HK-2 (cell line): ENCODE measurements around the gene ESRRA.
A peak's percentile ranks its signal among the peaks of the same experiment; 100 is the strongest.

Experiments used
- DNase-seq: peaks from one replicate; pipeline ENCODE4 v3.0.0-alpha.2; 2018; ENCODE audit not compliant: unreplicated experiment

ESRRA gene

DNA sequence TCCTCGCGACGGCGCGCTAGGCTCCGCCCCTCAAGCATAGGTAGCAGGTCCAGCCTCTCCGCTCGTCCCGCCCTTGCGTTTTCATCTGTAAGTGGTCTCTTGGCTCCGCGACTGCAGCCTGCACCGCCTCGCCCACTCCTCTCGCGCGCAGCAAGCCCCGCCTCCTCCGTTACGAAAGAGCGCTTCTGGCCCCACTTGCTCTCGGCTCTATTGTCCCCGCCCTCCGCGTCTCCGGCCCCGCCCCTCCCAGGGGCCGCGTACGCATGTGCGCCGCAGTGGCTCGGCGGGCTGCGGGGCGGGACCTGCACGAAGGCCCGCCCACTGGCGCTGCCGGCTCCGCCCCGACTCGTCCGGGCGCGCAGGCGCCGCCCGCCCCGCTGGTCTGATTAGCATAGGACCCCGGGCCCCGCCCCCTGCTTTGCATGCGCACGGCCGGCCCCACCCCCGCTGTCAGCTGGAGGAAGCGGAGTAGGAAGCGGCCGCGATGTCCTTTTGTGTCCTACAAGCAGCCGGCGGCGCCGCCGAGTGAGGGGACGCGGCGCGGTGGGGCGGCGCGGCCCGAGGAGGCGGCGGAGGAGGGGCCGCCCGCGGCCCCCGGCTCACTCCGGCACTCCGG lies at the start of gene ESRRA:
Gene ESRRA, plus strand, starts transcription at position 450 of the 616 bp plus-strand sequence. CDS start 1,656 bp downstream, outside the sequence.
- DNase-seq, result peak; percentile 97

DNA sequence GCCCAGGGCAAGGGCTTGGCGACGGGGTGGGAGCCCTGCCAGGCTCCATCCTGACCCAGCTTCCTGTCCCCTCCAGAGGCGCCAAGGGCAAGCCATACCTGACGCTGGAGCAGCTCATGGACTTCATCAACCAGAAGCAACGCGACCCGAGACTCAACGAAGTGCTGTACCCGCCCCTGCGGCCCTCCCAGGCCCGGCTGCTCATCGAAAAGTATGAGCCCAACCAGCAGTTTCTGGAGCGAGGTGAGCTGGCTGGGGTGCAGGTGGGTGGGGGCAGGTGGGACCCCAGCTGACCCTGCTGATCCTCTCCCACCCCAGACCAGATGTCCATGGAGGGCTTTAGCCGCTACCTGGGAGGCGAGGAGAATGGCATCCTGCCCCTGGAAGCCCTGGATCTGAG lies 49.0 kb upstream of the ESRRA start:
- no peak for DNase-seq

DNA sequence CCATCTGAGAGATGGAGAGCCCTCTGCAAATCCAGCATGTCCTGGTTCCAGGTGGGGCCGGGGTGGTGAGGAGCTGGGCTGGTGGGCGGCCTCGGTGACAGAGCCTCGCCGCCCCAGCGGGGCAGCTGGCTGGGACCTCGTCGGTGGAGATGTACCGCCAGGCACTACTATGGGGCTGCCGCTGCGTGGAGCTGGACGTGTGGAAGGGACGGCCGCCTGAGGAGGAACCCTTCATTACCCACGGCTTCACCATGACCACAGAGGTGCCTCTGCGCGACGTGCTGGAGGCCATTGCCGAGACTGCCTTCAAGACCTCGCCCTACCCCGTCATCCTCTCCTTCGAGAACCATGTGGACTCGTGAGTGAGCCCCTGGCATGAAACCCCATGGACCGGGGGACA lies 47.0 kb upstream of the ESRRA start:
- no peak for DNase-seq

DNA sequence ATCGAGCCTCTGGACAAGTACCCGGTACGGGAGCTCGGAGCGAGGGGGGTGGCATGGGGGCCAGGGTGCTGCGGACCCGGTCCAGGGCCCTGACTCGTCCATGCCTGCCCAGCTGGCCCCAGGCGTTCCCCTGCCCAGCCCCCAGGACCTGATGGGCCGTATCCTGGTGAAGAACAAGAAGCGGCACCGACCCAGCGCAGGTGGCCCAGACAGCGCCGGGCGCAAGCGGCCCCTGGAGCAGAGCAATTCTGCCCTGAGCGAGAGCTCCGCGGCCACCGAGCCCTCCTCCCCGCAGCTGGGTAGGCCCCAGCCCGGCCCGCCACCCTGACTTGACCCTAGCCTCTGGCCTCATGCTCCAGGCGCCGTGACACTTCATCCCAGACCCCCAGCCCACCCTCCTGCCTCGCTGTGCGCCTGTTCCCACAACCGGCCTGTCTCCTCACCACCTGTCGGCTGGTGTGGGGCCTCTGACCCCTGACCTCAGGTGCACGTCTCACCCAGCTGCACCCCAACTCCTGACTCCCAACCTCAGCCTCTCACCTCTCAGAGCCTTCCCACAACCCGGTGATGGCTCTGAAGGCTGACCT lies 46.3 kb upstream of the ESRRA start:
- no peak for DNase-seq

DNA sequence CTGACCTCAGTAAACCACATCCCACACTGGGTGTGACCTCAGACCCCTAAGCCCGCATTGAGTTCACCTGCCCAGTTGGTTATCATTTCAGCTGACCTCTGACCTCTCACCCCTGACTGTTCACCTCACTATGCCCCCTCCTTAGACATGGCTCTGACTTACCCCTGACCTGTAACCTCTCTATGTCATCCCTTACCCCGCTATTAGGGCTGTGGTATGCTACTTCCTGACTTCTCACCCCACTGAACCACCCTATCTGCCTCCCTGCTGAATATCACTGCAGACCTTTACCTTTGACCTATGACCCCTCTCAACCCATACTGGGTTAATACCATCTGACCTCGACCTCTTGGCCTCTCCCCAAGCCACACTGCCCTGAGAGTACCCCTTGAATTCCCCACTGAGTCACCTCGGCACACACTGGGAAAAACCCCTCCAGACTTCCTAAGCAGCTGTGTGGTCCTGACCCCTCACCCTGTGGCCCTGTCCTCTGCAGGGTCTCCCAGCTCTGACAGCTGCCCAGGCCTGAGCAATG lies 45.7 kb upstream of the ESRRA start:
- DNase-seq, result no peak

DNA sequence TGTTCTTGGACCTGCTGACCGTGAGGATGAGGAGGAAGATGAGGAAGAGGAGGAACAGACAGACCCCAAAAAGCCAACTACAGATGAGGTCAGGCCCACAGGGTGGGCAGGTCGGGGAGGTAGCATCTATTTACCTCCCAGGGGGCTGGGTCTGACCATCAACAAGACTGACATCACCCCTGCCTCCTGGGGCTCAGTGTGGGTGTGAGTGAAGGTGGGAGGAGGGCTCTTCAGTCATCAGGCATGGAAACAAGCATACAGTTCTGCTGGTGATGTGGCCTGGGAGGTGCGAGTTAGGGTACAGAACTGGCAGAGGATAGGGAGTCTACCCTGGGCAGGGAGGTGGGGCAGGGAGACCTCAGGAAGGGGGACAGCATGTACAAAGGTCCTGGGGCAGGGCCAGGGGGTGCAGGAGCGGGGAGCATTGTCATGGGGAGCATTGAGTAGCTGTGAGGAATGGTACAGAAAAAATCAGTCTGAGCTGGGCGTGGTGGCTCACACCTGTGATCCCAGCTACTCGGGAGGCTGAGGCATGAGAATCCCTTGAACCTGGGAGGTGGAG lies 45.1 kb upstream of the ESRRA start:
- DNase-seq, result no peak

DNA sequence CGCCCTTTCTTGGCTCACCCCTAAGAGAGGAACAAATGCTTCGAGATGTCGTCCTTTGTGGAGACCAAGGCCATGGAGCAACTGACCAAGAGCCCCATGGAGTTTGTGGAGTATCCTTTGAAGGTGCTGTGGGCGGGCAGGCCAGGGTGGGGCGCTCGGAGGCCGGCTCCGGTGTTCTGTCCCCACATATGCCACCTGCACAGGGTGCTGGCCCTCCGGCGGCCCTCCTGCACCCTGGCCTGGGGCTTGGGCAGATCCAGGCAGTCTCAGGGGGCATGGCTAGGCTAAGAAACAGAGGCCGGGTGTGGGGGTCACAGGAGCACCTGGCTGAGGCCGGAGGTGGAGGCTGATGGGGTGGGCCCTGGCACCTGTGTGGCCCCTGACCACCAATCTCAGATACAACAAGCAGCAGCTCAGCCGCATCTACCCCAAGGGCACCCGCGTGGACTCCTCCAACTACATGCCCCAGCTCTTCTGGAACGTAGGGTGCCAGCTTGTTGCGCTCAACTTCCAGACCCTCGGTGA lies 43.7 kb upstream of the ESRRA start:
- DNase-seq, result no peak

DNA sequence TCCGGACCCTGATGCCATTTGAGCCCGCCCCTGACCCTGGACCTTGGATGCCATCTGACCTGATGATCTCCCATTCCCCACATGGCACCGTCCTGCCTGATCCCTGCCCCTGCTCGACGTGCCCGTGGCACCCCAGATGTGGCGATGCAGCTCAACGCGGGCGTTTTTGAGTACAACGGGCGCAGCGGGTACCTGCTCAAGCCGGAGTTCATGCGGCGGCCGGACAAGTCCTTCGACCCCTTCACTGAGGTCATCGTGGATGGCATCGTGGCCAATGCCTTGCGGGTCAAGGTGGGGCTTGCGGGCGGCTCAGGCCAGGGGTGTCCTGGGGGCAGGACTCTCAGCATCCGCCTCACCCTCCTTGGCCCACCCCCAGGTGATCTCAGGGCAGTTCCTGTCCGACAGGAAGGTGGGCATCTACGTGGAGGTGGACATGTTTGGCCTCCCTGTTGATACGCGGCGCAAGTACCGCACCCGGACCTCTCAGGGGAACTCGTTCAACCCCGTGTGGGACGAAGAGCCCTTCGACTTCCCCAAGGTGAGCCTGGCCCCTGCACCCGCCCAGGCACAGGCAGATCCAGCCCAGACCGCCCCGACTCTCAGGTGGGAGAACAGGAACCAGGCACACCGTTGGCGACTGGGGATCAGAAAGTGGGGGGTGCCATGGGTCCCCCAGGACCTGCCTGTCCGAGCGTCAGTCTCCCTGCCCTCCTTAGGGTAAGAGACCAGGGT lies 42.9 kb upstream of the ESRRA start:
- no peak for DNase-seq

DNA sequence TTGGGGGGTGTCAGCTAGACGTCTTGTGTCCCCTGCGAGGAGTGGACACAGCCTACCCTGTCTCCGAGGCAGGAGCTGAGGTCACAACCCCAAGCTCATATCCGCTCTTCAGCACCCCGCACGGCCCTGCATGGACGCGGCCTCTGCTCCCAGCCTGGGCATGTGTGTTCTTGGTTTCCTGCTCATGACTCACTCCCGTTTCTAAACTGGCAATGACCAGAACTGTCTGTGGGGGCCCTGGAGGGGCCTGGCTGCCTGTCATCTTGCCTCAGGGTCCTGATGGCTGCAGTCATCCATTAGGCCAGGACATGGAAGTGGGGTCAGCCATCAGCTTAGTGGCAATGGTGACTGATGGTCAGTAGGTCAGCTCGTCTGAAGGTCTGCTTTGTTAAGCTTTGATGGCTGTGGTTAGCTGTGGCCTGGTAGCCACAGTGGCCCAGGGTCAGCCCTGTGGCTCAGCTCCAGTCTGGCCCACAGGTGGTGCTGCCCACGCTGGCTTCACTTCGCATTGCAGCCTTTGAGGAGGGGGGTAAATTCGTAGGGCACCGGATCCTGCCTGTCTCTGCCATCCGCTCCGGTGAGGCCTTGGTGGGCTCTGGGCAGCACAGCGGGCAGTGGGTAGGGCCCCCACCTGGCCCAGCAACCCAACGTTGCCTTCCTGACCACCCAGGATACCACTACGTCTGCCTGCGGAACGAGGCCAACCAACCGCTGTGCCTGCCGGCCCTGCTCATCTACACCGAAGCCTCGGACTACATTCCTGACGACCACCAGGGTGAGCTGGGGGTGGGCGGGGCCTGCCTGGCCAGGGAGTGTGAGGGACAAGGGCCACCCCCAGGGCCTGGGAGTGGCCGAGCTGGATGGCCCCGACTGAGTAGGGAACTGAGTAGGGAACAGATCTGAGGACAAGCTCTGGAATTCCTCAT lies 42.0 kb upstream of the ESRRA start:
- DNase-seq, result peak; percentile 53

DNA sequence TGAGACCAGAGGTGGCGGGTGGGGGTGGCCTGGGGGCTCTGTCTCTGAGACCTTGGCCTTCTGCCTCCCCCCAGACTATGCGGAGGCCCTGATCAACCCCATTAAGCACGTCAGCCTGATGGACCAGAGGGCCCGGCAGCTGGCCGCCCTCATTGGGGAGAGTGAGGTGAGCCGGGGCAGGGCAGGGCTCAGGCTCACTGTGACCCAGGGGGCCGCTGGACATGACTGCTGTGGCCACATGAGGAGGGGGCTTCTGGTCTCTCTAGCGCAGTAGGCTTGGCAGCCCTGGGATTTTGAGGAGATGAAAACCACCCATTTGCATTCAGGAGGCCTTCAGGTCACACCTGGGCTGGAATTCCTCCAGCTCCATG lies 41.4 kb upstream of the ESRRA start:
- DNase-seq, result no peak

DNA sequence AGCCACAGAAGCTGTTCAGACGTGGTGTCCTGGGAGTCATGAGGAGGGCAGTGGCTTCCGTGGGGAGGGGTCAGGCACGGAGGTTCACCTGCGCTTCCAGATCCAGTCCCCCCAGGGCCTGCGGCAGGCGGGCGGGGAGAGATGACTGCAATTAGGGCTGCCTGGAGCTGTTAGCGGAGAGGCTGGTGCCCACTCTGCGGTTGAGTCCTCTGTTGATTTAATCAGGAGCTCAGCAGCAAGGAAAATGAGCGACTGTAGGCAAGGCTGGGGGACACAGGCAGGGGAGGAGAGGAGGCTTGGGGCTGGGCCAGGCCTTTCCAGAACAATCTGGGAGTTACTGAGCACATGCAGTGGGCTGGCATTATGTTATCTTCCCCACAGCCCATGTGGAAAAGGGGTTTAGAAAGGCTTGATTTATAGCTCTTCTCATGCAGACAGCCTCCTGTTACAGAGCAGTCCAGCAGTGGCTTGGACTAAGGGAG lies 40.9 kb upstream of the ESRRA start:
- DNase-seq, result no peak

DNA sequence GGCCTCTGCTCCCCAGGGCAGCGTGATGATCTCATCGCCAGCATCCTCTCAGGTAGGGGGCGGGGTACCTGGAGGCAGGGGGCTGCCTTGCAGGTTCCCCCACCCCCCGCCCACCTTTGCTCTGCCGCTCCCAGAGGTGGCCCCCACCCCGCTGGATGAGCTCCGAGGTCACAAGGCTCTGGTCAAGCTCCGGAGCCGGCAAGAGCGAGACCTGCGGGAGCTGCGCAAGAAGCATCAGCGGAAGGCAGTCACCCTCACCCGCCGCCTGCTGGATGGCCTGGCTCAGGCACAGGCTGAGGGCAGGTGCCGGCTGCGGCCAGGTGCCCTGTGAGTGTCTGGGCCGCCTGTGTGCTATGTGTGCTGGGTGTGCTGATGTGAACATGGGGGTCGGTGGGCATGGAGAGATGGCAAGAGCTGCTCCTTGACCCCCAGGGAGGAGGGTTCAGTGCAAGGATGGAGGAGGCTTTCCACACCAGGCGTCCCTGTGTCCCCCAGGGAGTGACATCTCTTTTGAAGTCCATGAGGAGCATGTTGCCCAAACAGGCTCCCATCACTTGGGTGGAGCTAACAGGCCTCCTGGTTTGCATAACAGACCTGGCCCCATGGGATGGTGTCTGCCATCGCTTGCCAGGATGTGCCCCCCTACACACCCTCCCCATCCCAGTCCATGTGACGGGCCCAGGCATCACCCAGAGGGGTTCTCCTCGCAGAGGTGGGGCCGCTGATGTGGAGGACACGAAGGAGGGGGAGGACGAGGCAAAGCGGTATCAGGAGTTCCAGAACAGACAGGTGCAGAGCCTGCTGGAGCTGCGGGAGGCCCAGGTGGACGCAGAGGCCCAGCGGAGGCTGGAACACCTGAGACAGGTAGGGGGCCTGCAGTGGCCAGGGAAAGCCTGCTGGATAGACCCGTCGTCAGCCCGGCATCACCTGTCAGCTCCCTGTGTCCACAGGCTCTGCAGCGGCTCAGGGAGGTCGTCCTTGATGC lies 39.9 kb upstream of the ESRRA start:
- no peak for DNase-seq

DNA sequence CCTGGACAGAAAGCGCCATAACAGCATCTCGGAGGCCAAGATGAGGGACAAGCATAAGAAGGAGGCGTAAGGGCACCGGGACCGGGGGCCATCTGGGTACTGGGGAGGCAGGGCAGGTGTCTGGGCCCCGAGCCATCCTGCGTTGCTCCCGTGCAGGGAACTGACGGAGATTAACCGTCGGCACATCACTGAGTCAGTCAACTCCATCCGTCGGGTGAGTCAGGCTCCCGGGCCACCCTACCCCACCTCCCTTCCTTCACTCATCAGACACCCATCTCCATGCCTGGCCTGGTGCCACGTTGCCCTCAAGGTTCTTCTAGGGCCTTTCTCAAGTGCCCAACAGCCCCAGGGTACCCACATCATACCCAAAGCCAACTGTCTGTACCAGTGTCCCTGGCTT lies 39.0 kb upstream of the ESRRA start:
- no peak for DNase-seq

DNA sequence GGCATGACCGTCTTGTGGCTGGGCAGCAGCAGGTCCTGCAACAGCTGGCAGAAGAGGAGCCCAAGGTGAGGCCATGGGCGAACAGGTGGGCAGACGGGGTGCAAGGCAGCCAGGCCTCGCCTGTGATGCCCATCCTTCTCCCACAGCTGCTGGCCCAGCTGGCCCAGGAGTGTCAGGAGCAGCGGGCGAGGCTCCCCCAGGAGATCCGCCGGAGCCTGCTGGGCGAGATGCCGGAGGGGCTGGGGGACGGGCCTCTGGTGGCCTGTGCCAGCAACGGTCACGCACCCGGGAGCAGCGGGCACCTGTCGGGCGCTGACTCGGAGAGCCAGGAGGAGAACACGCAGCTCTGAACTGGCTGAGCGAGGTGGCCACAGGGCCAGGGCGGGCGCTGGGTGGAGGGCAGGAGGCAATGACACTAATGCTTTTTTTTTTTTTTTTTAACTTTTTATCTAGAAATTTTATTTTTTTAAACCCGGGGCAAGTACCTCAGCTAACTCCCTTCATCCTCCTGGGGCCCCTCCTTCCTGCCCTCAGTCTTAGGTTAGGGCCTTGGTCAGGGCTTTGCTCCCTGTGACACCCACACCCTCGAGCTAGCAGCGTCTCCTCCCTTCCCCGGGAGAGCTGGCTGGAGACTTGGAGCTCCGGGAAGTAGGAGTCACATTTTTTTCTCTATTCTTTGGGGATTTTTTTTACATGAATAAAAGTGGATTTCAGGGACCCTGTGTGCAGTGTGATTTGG lies 37.9 kb upstream of the ESRRA start:
- no peak for DNase-seq

DNA sequence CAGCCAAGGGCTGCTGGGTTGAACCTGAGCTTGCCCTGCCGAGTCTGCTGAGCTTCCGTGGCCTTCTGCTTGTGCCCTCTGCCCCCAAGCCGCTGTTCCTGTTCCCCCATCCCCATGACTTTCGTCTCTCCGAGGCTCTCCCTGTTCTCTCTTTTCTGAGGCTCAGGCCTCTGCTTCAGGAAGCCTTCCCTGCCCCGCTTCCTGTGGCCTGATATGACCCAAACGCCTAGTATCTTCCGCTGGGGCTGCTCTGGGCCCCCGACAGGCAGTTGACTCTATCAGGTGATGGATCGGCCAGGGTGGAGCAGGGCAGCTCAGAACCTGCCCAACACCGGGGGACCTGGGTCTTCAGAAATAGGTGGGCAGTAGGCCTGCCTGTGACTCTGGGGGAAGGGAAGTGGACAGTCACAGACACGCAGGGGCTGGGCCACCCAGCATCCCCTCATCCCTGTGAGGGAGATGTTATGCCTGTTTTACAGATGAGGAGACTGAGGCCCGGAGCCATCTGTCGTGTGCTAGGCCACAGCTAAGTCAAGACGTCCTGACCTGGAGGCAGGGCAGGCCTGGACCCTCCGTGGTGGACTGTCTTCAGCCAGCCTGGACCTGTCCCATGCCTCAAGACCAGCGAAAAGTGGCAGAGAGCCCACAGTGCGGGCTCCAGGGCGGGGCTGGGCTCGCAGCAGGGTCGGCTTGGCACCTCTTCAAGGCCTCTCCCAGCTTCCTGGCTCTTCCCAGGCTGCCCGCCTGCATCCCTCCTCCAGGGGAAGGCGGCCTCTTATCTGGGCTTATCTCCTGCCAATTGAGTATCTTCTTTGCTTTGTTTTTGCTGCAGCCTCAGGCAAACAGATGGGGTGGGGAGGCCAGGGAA lies 37.1 kb upstream of the ESRRA start:
- DNase-seq, result peak; percentile 20

DNA sequence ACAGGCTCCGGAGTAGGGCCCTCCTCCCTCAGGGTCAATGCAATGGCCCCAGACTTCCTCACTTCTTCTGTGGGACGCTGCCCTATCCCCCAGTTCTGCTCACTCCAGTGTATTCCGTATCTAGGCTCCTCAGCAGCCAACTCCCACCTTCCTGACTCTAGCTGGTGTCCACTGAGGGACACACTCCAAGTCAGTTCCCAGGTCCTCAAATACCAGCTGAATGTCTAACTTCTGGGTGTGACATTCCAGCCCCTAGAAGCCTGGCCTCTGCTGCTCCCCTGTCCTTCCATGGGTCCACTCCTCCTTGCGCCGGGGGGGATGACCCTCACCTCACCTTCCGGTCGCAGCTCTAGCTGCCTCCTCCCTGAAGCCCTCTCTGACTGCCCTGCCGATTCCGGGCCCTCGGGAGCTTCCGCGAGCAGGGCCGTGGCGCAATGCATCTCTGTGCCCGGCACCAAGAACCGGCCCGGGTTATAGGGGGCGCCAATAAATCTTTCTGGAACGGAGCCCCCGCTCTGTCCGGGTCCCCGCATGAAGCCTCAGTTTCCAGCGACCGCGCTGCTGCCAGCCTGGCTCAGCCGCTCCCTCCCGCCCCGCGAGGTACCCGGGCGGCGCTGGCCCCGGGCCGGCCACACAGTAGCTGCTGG lies 36.3 kb upstream of the ESRRA start:
- DNase-seq, result peak; percentile 55

DNA sequence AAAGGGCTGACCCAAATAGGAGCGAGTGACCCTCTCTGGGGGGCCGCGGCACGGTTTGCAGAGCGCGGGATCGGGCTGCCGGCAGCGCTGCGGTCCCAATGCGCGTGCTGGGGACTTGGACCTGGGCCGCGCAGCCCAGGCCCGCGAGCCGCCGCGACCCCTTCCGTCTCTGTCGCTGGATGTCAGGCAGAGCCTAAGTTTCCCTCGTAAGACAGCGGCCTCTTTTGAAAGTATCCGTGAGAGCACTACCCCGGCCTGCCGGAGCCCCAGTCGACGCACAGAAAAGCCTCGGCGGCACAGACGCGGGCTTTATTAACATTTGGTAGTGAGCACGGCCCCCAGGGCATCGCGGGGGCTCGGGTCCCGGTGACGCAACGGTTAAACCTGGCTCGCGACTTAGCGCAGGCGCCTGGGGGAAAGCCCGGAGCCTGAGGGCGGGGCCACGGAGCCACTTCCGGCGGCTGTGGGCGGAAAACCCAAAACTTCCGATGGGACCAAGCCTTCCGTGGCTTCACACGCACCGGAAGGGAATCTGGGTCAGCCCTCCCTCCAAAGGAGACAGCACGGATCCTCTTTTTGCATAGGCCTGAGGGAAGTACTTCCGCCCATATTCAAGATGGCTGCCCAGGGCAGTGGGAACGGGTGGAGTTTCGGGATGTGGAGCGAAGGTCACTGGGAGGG lies 35.6 kb upstream of the ESRRA start:
- DNase-seq, result peak; percentile 93
